ENCODE results near the gene SRP14. TPM values are rescaled to one million over a fixed set of nuclear protein-coding genes. Genes with fewer than 3 reads are reported as not detected.

Gene SRP14
- total and polyA plus RNA-seq, 9 of the 15 experiments (the other 6 are each of a cell fraction or from before 2014, with no cell fraction given) = 161 to 1,097 (median 402) TPM

DNA sequence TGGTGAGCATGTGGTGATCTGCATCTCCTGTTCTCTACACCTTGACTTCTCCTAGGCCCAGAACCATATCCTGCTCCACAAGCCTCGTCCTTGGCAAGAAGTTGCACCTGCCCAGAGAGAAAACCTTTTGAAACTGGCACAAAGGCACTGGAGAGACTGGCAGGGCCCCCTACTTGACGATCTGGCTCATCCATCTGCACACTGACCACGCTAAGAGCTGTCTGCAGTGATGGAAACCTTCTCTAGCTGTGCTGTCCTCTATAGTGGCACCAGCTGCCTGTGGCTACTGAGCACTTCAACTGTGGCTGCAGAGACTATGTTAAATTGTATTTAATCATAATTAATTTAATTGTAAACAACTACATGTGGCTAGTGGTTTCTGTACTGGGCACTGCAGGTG is 26.2 kb upstream of the SRP14 start:
- in situ Hi-C loops (cut with MboI) (no loop called here), intact Hi-C loops (cut with micrococcal nuclease) (no loop called here)
- no peaks in the 10 kb centered on the region for H3K27me3 ChIP-seq (ENCODE audit: control insufficient read depth in 2 of 2, insufficient read depth in 2 of 2, low read length in 2 of 2)
- DNase-seq (ENCODE audit: extremely low read depth in 1 of 4, low spot score in 3 of 4) = no peak
- H3K4me1 ChIP-seq (replicated peaks in 1 of 2; ENCODE audit: control insufficient read depth in 2 of 2, insufficient read depth in 2 of 2, low read length in 2 of 2) = peaks cover 0 to 10% of the 10 kb centered on the region in 2 experiments; a peak in 2 of 5 replicates
- WGBS (ENCODE audit: insufficient coverage, low coverage, missing lambda C conversion rate) = 38% methylated on average over 3 of the region's 3 CpGs
- H3K4me3 ChIP-seq = no peak overlapping the region
- ChIA-PET CTCF (ENCODE audit: low intra/inter-chr PET ratio) (no interaction called here), POLR2A (no interaction called here)
- H3K79me2 ChIP-seq (ENCODE audit: control insufficient read depth, insufficient read depth, low read length) = no peaks in the 10 kb centered on the region
- no TSS peak for BruUV-seq (replicated peaks)
- peak overlapping the region in 1 of 2 experiments; percentile 31; a peak in 1 of 4 replicates for H3K9ac ChIP-seq (ENCODE audit: insufficient read depth in 1 of 2, low read depth in 2 of 2, low read length in 2 of 2)
- no peak overlapping the region for H2AFZ ChIP-seq (ENCODE audit: low read depth, low read length)
- no peaks in the 10 kb centered on the region for H3K9me1 ChIP-seq (ENCODE audit: control insufficient read depth, insufficient read depth, low read length)
- TF ChIP-seq RNF2 (IDR thresholded peaks at IDR 0.05) (no peak), HIVEP1 (CRISPR knock-in tag; IDR thresholded peaks at IDR 0.05) (no peak), ZNF584 (CRISPR knock-in tag; IDR thresholded peaks at IDR 0.05; ENCODE audit: low read depth) (no peak), SMAD2 (IDR thresholded peaks at IDR 0.05; ENCODE audit: low read depth, low read length) (no peak), ZNF408 (CRISPR knock-in tag; IDR thresholded peaks at IDR 0.05; ENCODE audit: low read depth) (no peak), CCAR2 (IDR thresholded peaks at IDR 0.05; ENCODE audit: low read depth, low read length) (no peak), RBM17 (IDR thresholded peaks at IDR 0.05; ENCODE audit: borderline replicate concordance, low read depth, low read length) (no peak)
- TF ChIP-seq, protein P1, sequence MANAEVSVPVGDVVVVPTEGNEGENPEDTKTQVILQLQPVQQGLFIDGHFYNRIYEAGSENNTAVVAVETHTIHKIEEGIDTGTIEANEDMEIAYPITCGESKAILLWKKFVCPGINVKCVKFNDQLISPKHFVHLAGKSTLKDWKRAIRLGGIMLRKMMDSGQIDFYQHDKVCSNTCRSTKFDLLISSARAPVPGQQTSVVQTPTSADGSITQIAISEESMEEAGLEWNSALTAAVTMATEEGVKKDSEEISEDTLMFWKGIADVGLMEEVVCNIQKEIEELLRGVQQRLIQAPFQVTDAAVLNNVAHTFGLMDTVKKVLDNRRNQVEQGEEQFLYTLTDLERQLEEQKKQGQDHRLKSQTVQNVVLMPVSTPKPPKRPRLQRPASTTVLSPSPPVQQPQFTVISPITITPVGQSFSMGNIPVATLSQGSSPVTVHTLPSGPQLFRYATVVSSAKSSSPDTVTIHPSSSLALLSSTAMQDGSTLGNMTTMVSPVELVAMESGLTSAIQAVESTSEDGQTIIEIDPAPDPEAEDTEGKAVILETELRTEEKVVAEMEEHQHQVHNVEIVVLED (CRISPR knock-in tag; IDR thresholded peaks at IDR 0.05) = no peak
- TF ChIP-seq, protein P2, sequence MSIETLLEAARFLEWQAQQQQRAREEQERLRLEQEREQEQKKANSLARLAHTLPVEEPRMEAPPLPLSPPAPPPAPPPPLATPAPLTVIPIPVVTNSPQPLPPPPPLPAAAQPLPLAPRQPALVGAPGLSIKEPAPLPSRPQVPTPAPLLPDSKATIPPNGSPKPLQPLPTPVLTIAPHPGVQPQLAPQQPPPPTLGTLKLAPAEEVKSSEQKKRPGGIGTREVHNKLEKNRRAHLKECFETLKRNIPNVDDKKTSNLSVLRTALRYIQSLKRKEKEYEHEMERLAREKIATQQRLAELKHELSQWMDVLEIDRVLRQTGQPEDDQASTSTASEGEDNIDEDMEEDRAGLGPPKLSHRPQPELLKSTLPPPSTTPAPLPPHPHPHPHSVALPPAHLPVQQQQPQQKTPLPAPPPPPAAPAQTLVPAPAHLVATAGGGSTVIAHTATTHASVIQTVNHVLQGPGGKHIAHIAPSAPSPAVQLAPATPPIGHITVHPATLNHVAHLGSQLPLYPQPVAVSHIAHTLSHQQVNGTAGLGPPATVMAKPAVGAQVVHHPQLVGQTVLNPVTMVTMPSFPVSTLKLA (conservative IDR thresholded peaks at IDR 0.05) = no peak
- no peaks in the 10 kb centered on the region for H3K36me3 ChIP-seq (ENCODE audit: control insufficient read depth, insufficient read depth, low read length)
- FAIRE-seq = no peak
- H3K4me2 ChIP-seq (ENCODE audit: insufficient read depth, low read length) = no peak overlapping the region
- no peaks in the 10 kb centered on the region for H3K9me3 ChIP-seq (replicated peaks; ENCODE audit: control insufficient read depth, insufficient read depth, low read depth, low read length)
- no peak overlapping the region for H3K27ac ChIP-seq (ENCODE audit: extremely low read depth, low read depth, low read length)
- H4K20me1 ChIP-seq (replicated peaks; ENCODE audit: control insufficient read depth, insufficient read depth, low read length) = no peaks in the 10 kb centered on the region
- no peak for ATAC-seq

Data from K562 (cell line).